GM12878 (cell line): ENCODE measurements around the gene RPL29.

ENCODE experiments used
- EP300 ChIP-seq, 2 experiments: fragments of 150-350 bp in 1 of 2; IDR thresholded peaks; 2 replicates each; pipeline ENCODE4 v1.6.1; 2011 to 2012; ENCODE audit warnings: low read depth in 2 of 2, low read length in 2 of 2, borderline replicate concordance in 1 of 2, improper control_type of control experiment in 1 of 2, inconsistent platforms in 1 of 2; ENCODE audit not compliant: control insufficient read depth in 1 of 2
- ESRRA ChIP-seq: IDR thresholded peaks from 2 replicates; pipeline ENCODE4 v1.6.1; 2012; ENCODE audit warnings: mild to moderate bottlenecking, low read length, improper control_type of control experiment
- HDAC6 ChIP-seq: fragments of 200-600 bp; sonication (generic); IDR thresholded peaks from one replicate; pipeline ENCODE4 v1.8.0; 2017; ENCODE audit warnings: antibody characterized with exemption; ENCODE audit not compliant: unreplicated experiment
- JUNB ChIP-seq: IDR thresholded peaks from 2 replicates; pipeline ENCODE4 v1.6.1; 2016; ENCODE audit warnings: antibody characterized with exemption, mild to moderate bottlenecking
- JUND ChIP-seq: IDR thresholded peaks from 2 replicates; pipeline ENCODE4 v1.6.1; 2012; ENCODE audit warnings: low read depth, mild to moderate bottlenecking, low read length, improper control_type of control experiment, moderate library complexity
- MXI1 ChIP-seq: fragments of 150-350 bp; IDR thresholded peaks from 2 replicates; pipeline ENCODE4 v1.6.1; 2011; ENCODE audit warnings: low read depth, mild to moderate bottlenecking, inconsistent platforms, low read length, improper control_type of control experiment
- TCF7 ChIP-seq: IDR thresholded peaks from 2 replicates; pipeline ENCODE4 v1.6.1; 2014; ENCODE audit warnings: antibody characterized with exemption, borderline replicate concordance
- TF ChIP-seq, protein P1 (sequence below): IDR thresholded peaks from 2 replicates; pipeline ENCODE4 v1.6.1; 2012; ENCODE audit warnings: improper control_type of control experiment, low read depth, low read length; ENCODE audit not compliant: insufficient replicate concordance
- TF ChIP-seq, protein P2 (sequence below): IDR thresholded peaks from 2 replicates; pipeline ENCODE4 v1.6.1; 2011; ENCODE audit warnings: low read depth, low read length, improper control_type of control experiment, borderline replicate concordance
- TF ChIP-seq, protein P3 (sequence below): IDR thresholded peaks from 2 replicates; pipeline ENCODE4 v1.6.1; 2012; ENCODE audit warnings: low read depth, low read length, improper control_type of control experiment
- TF ChIP-seq, protein P4 (sequence below): fragments of 450-650 bp; formaldehyde crosslinking; IDR thresholded peaks from 2 replicates; pipeline ENCODE4 v1.5.0; 2022; ENCODE audit warnings: mild to moderate bottlenecking, missing genetic modification characterization
- TF ChIP-seq, protein P5 (sequence below): fragments of 450-650 bp; IDR thresholded peaks from 2 replicates; pipeline ENCODE4 v1.6.1; 2017; ENCODE audit warnings: mild to moderate bottlenecking, moderate library complexity
- TF ChIP-seq, protein P6 (sequence below), 3 experiments: IDR thresholded peaks in 2 of 3; conservative IDR thresholded peaks in 1 of 3; 2 replicates each; pipeline ENCODE4 v1.5.1; 2011; ENCODE audit warnings: low read depth in 3 of 3, low read length in 3 of 3, mild to moderate bottlenecking in 3 of 3, control low read depth in 2 of 3, moderate library complexity in 2 of 3, inconsistent platforms in 1 of 3, mixed read lengths in 1 of 3; ENCODE audit not compliant: control insufficient read depth in 2 of 3, insufficient read depth in 1 of 3; ENCODE audit errors: extremely low read depth in 1 of 3

DNA sequence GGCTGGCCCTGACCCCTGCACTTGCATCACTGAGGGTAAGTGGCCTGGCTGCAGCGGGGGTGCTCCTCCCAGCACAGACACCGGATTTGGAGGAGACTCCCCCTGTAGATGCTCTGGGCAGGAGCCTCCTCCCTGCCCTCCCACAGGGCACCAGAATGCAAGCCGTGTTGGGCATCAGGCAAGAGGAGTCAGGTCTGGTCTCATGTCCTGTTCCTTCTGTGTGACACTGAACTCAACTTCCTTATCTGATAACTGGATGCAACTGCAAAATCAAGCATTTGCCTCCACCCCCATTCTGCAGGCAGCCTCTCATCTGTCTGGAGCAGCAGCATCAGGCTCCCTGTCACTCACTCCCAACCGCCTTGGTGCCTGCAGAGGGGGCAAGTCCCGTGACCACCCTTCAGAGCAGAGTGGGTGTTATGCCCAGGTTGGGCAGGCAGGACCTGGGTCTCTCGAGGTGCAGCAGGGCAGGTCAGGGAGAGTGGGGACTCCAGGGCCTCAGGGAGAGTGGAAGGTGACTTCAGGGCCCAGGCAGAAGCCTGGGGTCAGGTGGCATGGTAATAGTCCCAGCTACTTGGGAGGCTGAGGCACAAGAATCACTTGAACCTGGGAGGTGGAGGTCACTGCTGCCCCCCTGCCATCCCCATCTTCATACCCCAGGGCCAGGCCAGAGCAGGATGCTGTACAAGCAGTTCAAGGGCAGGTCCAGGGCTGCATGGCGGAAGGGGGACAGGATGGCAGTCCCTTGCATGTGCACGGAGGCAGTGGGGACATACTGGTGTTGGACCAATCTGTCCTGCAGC is 10.5 kb upstream of the RPL29 start:
- TF ChIP-seq, protein P1, sequence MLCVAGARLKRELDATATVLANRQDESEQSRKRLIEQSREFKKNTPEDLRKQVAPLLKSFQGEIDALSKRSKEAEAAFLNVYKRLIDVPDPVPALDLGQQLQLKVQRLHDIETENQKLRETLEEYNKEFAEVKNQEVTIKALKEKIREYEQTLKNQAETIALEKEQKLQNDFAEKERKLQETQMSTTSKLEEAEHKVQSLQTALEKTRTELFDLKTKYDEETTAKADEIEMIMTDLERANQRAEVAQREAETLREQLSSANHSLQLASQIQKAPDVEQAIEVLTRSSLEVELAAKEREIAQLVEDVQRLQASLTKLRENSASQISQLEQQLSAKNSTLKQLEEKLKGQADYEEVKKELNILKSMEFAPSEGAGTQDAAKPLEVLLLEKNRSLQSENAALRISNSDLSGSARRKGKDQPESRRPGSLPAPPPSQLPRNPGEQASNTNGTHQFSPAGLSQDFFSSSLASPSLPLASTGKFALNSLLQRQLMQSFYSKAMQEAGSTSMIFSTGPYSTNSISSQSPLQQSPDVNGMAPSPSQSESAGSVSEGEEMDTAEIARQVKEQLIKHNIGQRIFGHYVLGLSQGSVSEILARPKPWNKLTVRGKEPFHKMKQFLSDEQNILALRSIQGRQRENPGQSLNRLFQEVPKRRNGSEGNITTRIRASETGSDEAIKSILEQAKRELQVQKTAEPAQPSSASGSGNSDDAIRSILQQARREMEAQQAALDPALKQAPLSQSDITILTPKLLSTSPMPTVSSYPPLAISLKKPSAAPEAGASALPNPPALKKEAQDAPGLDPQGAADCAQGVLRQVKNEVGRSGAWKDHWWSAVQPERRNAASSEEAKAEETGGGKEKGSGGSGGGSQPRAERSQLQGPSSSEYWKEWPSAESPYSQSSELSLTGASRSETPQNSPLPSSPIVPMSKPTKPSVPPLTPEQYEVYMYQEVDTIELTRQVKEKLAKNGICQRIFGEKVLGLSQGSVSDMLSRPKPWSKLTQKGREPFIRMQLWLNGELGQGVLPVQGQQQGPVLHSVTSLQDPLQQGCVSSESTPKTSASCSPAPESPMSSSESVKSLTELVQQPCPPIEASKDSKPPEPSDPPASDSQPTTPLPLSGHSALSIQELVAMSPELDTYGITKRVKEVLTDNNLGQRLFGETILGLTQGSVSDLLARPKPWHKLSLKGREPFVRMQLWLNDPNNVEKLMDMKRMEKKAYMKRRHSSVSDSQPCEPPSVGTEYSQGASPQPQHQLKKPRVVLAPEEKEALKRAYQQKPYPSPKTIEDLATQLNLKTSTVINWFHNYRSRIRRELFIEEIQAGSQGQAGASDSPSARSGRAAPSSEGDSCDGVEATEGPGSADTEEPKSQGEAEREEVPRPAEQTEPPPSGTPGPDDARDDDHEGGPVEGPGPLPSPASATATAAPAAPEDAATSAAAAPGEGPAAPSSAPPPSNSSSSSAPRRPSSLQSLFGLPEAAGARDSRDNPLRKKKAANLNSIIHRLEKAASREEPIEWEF = no peak
- TF ChIP-seq JUNB (no peak), MXI1 (no peak), ESRRA (no peak), EP300 (IDR thresholded peaks at IDR 0.05; ENCODE audit: borderline replicate concordance in 1 of 2, control insufficient read depth in 1 of 2, low read depth in 2 of 2, low read length in 2 of 2) (no peak), HDAC6 (no peak), TCF7 (no peak), JUND (no peak)
- TF ChIP-seq, protein P2, sequence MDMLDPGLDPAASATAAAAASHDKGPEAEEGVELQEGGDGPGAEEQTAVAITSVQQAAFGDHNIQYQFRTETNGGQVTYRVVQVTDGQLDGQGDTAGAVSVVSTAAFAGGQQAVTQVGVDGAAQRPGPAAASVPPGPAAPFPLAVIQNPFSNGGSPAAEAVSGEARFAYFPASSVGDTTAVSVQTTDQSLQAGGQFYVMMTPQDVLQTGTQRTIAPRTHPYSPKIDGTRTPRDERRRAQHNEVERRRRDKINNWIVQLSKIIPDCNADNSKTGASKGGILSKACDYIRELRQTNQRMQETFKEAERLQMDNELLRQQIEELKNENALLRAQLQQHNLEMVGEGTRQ = no peak
- TF ChIP-seq, protein P3, sequence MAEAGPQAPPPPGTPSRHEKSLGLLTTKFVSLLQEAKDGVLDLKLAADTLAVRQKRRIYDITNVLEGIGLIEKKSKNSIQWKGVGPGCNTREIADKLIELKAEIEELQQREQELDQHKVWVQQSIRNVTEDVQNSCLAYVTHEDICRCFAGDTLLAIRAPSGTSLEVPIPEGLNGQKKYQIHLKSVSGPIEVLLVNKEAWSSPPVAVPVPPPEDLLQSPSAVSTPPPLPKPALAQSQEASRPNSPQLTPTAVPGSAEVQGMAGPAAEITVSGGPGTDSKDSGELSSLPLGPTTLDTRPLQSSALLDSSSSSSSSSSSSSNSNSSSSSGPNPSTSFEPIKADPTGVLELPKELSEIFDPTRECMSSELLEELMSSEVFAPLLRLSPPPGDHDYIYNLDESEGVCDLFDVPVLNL = no peak
- TF ChIP-seq, protein P4, sequence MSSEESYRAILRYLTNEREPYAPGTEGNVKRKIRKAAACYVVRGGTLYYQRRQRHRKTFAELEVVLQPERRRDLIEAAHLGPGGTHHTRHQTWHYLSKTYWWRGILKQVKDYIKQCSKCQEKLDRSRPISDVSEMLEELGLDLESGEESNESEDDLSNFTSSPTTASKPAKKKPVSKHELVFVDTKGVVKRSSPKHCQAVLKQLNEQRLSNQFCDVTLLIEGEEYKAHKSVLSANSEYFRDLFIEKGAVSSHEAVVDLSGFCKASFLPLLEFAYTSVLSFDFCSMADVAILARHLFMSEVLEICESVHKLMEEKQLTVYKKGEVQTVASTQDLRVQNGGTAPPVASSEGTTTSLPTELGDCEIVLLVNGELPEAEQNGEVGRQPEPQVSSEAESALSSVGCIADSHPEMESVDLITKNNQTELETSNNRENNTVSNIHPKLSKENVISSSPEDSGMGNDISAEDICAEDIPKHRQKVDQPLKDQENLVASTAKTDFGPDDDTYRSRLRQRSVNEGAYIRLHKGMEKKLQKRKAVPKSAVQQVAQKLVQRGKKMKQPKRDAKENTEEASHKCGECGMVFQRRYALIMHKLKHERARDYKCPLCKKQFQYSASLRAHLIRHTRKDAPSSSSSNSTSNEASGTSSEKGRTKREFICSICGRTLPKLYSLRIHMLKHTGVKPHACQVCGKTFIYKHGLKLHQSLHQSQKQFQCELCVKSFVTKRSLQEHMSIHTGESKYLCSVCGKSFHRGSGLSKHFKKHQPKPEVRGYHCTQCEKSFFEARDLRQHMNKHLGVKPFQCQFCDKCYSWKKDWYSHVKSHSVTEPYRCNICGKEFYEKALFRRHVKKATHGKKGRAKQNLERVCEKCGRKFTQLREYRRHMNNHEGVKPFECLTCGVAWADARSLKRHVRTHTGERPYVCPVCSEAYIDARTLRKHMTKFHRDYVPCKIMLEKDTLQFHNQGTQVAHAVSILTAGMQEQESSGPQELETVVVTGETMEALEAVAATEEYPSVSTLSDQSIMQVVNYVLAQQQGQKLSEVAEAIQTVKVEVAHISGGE (CRISPR knock-in tag) = no peak
- TF ChIP-seq, protein P5, sequence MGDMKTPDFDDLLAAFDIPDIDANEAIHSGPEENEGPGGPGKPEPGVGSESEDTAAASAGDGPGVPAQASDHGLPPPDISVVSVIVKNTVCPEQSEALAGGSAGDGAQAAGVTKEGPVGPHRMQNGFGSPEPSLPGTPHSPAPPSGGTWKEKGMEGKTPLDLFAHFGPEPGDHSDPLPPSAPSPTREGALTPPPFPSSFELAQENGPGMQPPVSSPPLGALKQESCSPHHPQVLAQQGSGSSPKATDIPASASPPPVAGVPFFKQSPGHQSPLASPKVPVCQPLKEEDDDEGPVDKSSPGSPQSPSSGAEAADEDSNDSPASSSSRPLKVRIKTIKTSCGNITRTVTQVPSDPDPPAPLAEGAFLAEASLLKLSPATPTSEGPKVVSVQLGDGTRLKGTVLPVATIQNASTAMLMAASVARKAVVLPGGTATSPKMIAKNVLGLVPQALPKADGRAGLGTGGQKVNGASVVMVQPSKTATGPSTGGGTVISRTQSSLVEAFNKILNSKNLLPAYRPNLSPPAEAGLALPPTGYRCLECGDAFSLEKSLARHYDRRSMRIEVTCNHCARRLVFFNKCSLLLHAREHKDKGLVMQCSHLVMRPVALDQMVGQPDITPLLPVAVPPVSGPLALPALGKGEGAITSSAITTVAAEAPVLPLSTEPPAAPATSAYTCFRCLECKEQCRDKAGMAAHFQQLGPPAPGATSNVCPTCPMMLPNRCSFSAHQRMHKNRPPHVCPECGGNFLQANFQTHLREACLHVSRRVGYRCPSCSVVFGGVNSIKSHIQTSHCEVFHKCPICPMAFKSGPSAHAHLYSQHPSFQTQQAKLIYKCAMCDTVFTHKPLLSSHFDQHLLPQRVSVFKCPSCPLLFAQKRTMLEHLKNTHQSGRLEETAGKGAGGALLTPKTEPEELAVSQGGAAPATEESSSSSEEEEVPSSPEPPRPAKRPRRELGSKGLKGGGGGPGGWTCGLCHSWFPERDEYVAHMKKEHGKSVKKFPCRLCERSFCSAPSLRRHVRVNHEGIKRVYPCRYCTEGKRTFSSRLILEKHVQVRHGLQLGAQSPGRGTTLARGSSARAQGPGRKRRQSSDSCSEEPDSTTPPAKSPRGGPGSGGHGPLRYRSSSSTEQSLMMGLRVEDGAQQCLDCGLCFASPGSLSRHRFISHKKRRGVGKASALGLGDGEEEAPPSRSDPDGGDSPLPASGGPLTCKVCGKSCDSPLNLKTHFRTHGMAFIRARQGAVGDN = no peak
- TF ChIP-seq, protein P6, sequence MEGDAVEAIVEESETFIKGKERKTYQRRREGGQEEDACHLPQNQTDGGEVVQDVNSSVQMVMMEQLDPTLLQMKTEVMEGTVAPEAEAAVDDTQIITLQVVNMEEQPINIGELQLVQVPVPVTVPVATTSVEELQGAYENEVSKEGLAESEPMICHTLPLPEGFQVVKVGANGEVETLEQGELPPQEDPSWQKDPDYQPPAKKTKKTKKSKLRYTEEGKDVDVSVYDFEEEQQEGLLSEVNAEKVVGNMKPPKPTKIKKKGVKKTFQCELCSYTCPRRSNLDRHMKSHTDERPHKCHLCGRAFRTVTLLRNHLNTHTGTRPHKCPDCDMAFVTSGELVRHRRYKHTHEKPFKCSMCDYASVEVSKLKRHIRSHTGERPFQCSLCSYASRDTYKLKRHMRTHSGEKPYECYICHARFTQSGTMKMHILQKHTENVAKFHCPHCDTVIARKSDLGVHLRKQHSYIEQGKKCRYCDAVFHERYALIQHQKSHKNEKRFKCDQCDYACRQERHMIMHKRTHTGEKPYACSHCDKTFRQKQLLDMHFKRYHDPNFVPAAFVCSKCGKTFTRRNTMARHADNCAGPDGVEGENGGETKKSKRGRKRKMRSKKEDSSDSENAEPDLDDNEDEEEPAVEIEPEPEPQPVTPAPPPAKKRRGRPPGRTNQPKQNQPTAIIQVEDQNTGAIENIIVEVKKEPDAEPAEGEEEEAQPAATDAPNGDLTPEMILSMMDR (IDR thresholded peaks at IDR 0.05 in 2 of 3, conservative IDR thresholded peaks at IDR 0.05 in 1 of 3; ENCODE audit: control insufficient read depth in 2 of 3, extremely low read depth in 1 of 3, insufficient read depth in 1 of 3, low read depth in 3 of 3, low read length in 3 of 3) = no peak
